ENCODE measurements around the gene SYNDIG1.

Gene SYNDIG1

GRCh38 chr20:24614341-24614740 is 144.9 kb downstream of the SYNDIG1 start:
- H3K4ac ChIP-seq (ENCODE audit: low read depth in 1 of 2, low read length in 2 of 2) = no peak overlapping the region
- H3K4me1 ChIP-seq (ENCODE audit: control insufficient read depth, insufficient read depth, low read depth, low read length) = peaks cover 25% of the 10 kb centered on the region

GRCh38 chr20:24615353-24615752 is 145.9 kb downstream of the SYNDIG1 start:
- Histone ChIP-seq H2BK5ac (ENCODE audit: low read depth, low read length, poor library complexity, severe bottlenecking) (no peak overlapping the region), H3K27ac (ENCODE audit: low read length, poor library complexity, severe bottlenecking) (no peak overlapping the region), H3K9ac (ENCODE audit: low read length) (no peak overlapping the region), H3K4me2 (ENCODE audit: low read length, poor library complexity, severe bottlenecking) (no peak overlapping the region), H3K4me1 (ENCODE audit: control insufficient read depth, insufficient read depth, low read depth, low read length) (peaks cover 20% of the 10 kb centered on the region), H2BK15ac (ENCODE audit: low read depth, poor library complexity, severe bottlenecking) (no peak overlapping the region), H3K4ac (ENCODE audit: low read depth in 1 of 2, low read length in 2 of 2) (no peak overlapping the region), H3K36me3 (ENCODE audit: control insufficient read depth in 1 of 2, insufficient read depth in 2 of 2, low read depth in 1 of 2, low read length in 2 of 2) (no peaks in the 10 kb centered on the region), H2AFZ (ENCODE audit: low read depth, low read length) (no peak overlapping the region), H2BK120ac (ENCODE audit: low read depth, low read length) (no peak overlapping the region), H3K18ac (ENCODE audit: low read depth in 1 of 2, low read length in 2 of 2) (no peak overlapping the region), H3K9me3 (ENCODE audit: control insufficient read depth, low read length) (no peaks in the 10 kb centered on the region), H3K14ac (ENCODE audit: low read length in 2 of 2) (no peak overlapping the region), H2BK12ac (ENCODE audit: low read length in 2 of 2) (no peak overlapping the region), H2AK5ac (ENCODE audit: low read length, severe bottlenecking) (no peak overlapping the region), H3K27me3 (ENCODE audit: control insufficient read depth in 1 of 2, insufficient read depth in 1 of 2, low read length in 2 of 2) (peaks cover 3 to 25% of the 10 kb centered on the region in 2 experiments), H4K91ac (ENCODE audit: low read length) (no peak overlapping the region), H4K8ac (ENCODE audit: low read length) (no peak overlapping the region), H3K4me3 (ENCODE audit: insufficient read depth in 1 of 2, low read depth in 1 of 2, low read length in 2 of 2) (no peak overlapping the region), H3K23ac (ENCODE audit: low read length in 2 of 2) (no peak overlapping the region), H3K79me1 (replicated peaks; ENCODE audit: low read length, poor library complexity, severe bottlenecking) (no peaks in the 10 kb centered on the region)
- DNase-seq = no peak
- 84% methylated on average over 8 of the region's 8 CpGs for WGBS

More at GRCh38 chr20:24614341-24614740, 144.9 kb downstream of the SYNDIG1 start:
- no peak overlapping the region for H2AFZ ChIP-seq (ENCODE audit: low read depth, low read length)
- no peak overlapping the region for H3K27ac ChIP-seq (ENCODE audit: low read length, poor library complexity, severe bottlenecking)
- WGBS = no CpG with 5 or more reads among the region's 1 CpG
- peaks cover 3 to 25% of the 10 kb centered on the region in 2 experiments for H3K27me3 ChIP-seq (ENCODE audit: control insufficient read depth in 1 of 2, insufficient read depth in 1 of 2, low read length in 2 of 2)
- H2BK120ac ChIP-seq (ENCODE audit: low read depth, low read length) = no peak overlapping the region
- no peak for DNase-seq
- H3K9me3 ChIP-seq (ENCODE audit: control insufficient read depth, low read length) = no peaks in the 10 kb centered on the region
- no peak overlapping the region for H2BK5ac ChIP-seq (ENCODE audit: low read depth, low read length, poor library complexity, severe bottlenecking)
- H4K8ac ChIP-seq (ENCODE audit: low read length) = no peak overlapping the region
- H3K4me2 ChIP-seq (ENCODE audit: low read length, poor library complexity, severe bottlenecking) = no peak overlapping the region
- no peaks in the 10 kb centered on the region for H3K36me3 ChIP-seq (ENCODE audit: control insufficient read depth in 1 of 2, insufficient read depth in 2 of 2, low read depth in 1 of 2, low read length in 2 of 2)
- no peak overlapping the region for H4K91ac ChIP-seq (ENCODE audit: low read length)
- H3K14ac ChIP-seq (ENCODE audit: low read length in 2 of 2) = no peak overlapping the region
- H2BK15ac ChIP-seq (ENCODE audit: low read depth, poor library complexity, severe bottlenecking) = no peak overlapping the region
- H3K23ac ChIP-seq (ENCODE audit: low read length in 2 of 2) = no peak overlapping the region
- no peak overlapping the region for H2AK5ac ChIP-seq (ENCODE audit: low read length, severe bottlenecking)
- no peaks in the 10 kb centered on the region for H3K79me1 ChIP-seq (replicated peaks; ENCODE audit: low read length, poor library complexity, severe bottlenecking)
- no peak overlapping the region for H3K4me3 ChIP-seq (ENCODE audit: insufficient read depth in 1 of 2, low read depth in 1 of 2, low read length in 2 of 2)
- no peak overlapping the region for H3K18ac ChIP-seq (ENCODE audit: low read depth in 1 of 2, low read length in 2 of 2)
- H3K9ac ChIP-seq (ENCODE audit: low read length) = no peak overlapping the region
- no peak overlapping the region for H2BK12ac ChIP-seq (ENCODE audit: low read length in 2 of 2)

GRCh38 chr20:24616258-24617079 is 147.0 kb downstream of the SYNDIG1 start:
- H3K36me3 ChIP-seq (ENCODE audit: control insufficient read depth in 1 of 2, insufficient read depth in 2 of 2, low read depth in 1 of 2, low read length in 2 of 2) = no peaks in the 10 kb centered on the region
- H3K4ac ChIP-seq (ENCODE audit: low read depth in 1 of 2, low read length in 2 of 2) = no peak overlapping the region
- no peak overlapping the region for H3K9ac ChIP-seq (ENCODE audit: low read length)
- no peak overlapping the region for H2BK5ac ChIP-seq (ENCODE audit: low read depth, low read length, poor library complexity, severe bottlenecking)
- no peak for DNase-seq
- no peaks in the 10 kb centered on the region for H3K9me3 ChIP-seq (ENCODE audit: control insufficient read depth, low read length)
- H4K91ac ChIP-seq (ENCODE audit: low read length) = no peak overlapping the region
- no peak overlapping the region for H3K18ac ChIP-seq (ENCODE audit: low read depth in 1 of 2, low read length in 2 of 2)
- H3K4me2 ChIP-seq (ENCODE audit: low read length, poor library complexity, severe bottlenecking) = no peak overlapping the region
- H2AK5ac ChIP-seq (ENCODE audit: low read length, severe bottlenecking) = no peak overlapping the region
- H2AFZ ChIP-seq (ENCODE audit: low read depth, low read length) = no peak overlapping the region
- H3K27me3 ChIP-seq (ENCODE audit: control insufficient read depth in 1 of 2, insufficient read depth in 1 of 2, low read length in 2 of 2) = peaks cover 3 to 25% of the 10 kb centered on the region in 2 experiments
- no peak overlapping the region for H2BK15ac ChIP-seq (ENCODE audit: low read depth, poor library complexity, severe bottlenecking)
- no peak overlapping the region for H2BK120ac ChIP-seq (ENCODE audit: low read depth, low read length)
- no peak overlapping the region for H3K14ac ChIP-seq (ENCODE audit: low read length in 2 of 2)
- H4K8ac ChIP-seq (ENCODE audit: low read length) = no peak overlapping the region
- H3K79me1 ChIP-seq (replicated peaks; ENCODE audit: low read length, poor library complexity, severe bottlenecking) = no peaks in the 10 kb centered on the region
- 90% methylated on average over 16 of the region's 19 CpGs for WGBS
- no peak overlapping the region for H3K27ac ChIP-seq (ENCODE audit: low read length, poor library complexity, severe bottlenecking)
- no peak overlapping the region for H3K23ac ChIP-seq (ENCODE audit: low read length in 2 of 2)
- peaks cover 9% of the 10 kb centered on the region for H3K4me1 ChIP-seq (ENCODE audit: control insufficient read depth, insufficient read depth, low read depth, low read length)
- no peak overlapping the region for H3K4me3 ChIP-seq (ENCODE audit: insufficient read depth in 1 of 2, low read depth in 1 of 2, low read length in 2 of 2)
- no peak overlapping the region for H2BK12ac ChIP-seq (ENCODE audit: low read length in 2 of 2)

GRCh38 chr20:24617080-24617432 is 147.6 kb downstream of the SYNDIG1 start:
- no peak for DNase-seq
- no peak overlapping the region for H3K4ac ChIP-seq (ENCODE audit: low read depth in 1 of 2, low read length in 2 of 2)
- H4K8ac ChIP-seq (ENCODE audit: low read length) = no peak overlapping the region
- H2AK5ac ChIP-seq (ENCODE audit: low read length, severe bottlenecking) = no peak overlapping the region
- H3K36me3 ChIP-seq (ENCODE audit: control insufficient read depth in 1 of 2, insufficient read depth in 2 of 2, low read depth in 1 of 2, low read length in 2 of 2) = no peaks in the 10 kb centered on the region
- H3K79me1 ChIP-seq (replicated peaks; ENCODE audit: low read length, poor library complexity, severe bottlenecking) = no peaks in the 10 kb centered on the region
- no peak overlapping the region for H2BK15ac ChIP-seq (ENCODE audit: low read depth, poor library complexity, severe bottlenecking)
- H3K14ac ChIP-seq (ENCODE audit: low read length in 2 of 2) = no peak overlapping the region
- no peak overlapping the region for H3K4me3 ChIP-seq (ENCODE audit: insufficient read depth in 1 of 2, low read depth in 1 of 2, low read length in 2 of 2)
- no peaks in the 10 kb centered on the region for H3K9me3 ChIP-seq (ENCODE audit: control insufficient read depth, low read length)
- H2BK120ac ChIP-seq (ENCODE audit: low read depth, low read length) = no peak overlapping the region
- H3K4me1 ChIP-seq (ENCODE audit: control insufficient read depth, insufficient read depth, low read depth, low read length) = peaks cover 9% of the 10 kb centered on the region
- H2BK12ac ChIP-seq (ENCODE audit: low read length in 2 of 2) = no peak overlapping the region
- H3K23ac ChIP-seq (ENCODE audit: low read length in 2 of 2) = no peak overlapping the region
- H3K4me2 ChIP-seq (ENCODE audit: low read length, poor library complexity, severe bottlenecking) = no peak overlapping the region
- no peak overlapping the region for H4K91ac ChIP-seq (ENCODE audit: low read length)
- no peak overlapping the region for H2BK5ac ChIP-seq (ENCODE audit: low read depth, low read length, poor library complexity, severe bottlenecking)
- H2AFZ ChIP-seq (ENCODE audit: low read depth, low read length) = no peak overlapping the region
- no peak overlapping the region for H3K9ac ChIP-seq (ENCODE audit: low read length)
- H3K18ac ChIP-seq (ENCODE audit: low read depth in 1 of 2, low read length in 2 of 2) = no peak overlapping the region
- 84% methylated on average over 13 of the region's 13 CpGs for WGBS
- peaks cover 3 to 25% of the 10 kb centered on the region in 2 experiments for H3K27me3 ChIP-seq (ENCODE audit: control insufficient read depth in 1 of 2, insufficient read depth in 1 of 2, low read length in 2 of 2)
- H3K27ac ChIP-seq (ENCODE audit: low read length, poor library complexity, severe bottlenecking) = no peak overlapping the region
